ENCODE results near the gene MSRB3.
"Not testable (repeated sequence)": the region's sequence is repeated elsewhere in the genome, so short reads cannot be mapped to it uniquely, and the experiment has no call there.

MSRB3 gene

GRCh38 chr12:65282840-65283239, 4.4 kb downstream of the MSRB3 start:
- ChIA-PET POLR2A (no interaction called here), CTCF (interaction anchor here (1.0 kb wide), 1 partner anchor 392 kb away, joined by 4 read pairs; no protein-coding TSS in a partner anchor)
- DNase-seq (ENCODE audit: extremely low spot score): no peak
- no peak for TF ChIP-seq CTCF (IDR thresholded peaks at IDR 0.05; ENCODE audit: control extremely low read depth, extremely low read depth, low read depth, missing control alignments)

- POLR2A ChIA-PET; DNase-seq (ENCODE audit: extremely low spot score); CTCF ChIA-PET: not testable (repeated sequence)
Measured at GRCh38 chr12:65285532-65285931, 7.0 kb downstream of the MSRB3 start.

- CTCF ChIA-PET: interaction anchor here (1.2 kb wide), 1 partner anchor 19 kb away, joined by 3 read pairs; no protein-coding TSS in a partner anchor
- no peak for TF ChIP-seq CTCF (IDR thresholded peaks at IDR 0.05; ENCODE audit: control extremely low read depth, extremely low read depth, low read depth, missing control alignments)
- POLR2A ChIA-PET: no interaction called here
- no peak for DNase-seq (ENCODE audit: extremely low spot score)
Measured at GRCh38 chr12:65287426-65287825, 8.9 kb downstream of the MSRB3 start.

GRCh38 chr12:65292241-65292640, 13.8 kb downstream of the MSRB3 start:
- POLR2A ChIA-PET: no interaction called here
- CTCF ChIA-PET: interaction anchor here (1.2 to 2.1 kb wide), 2 partner anchors 14 to 16 kb away, joined by 4 to 9 read pairs; no protein-coding TSS in a partner anchor

GRCh38 chr12:65293735-65294134, 15.3 kb downstream of the MSRB3 start:
- CTCF ChIA-PET: interaction anchor here (2.1 kb wide), 1 partner anchor 12 kb away, joined by 9 read pairs; no protein-coding TSS in a partner anchor
- TF ChIP-seq CTCF (IDR thresholded peaks at IDR 0.05; ENCODE audit: control extremely low read depth, extremely low read depth, low read depth, missing control alignments): no peak
- no peak for DNase-seq (ENCODE audit: extremely low spot score)
- POLR2A ChIA-PET: no interaction called here

More at GRCh38 chr12:65292241-65292640, 13.8 kb downstream of the MSRB3 start:
- no peak for DNase-seq (ENCODE audit: extremely low spot score)
- no peak for TF ChIP-seq CTCF (IDR thresholded peaks at IDR 0.05; ENCODE audit: control extremely low read depth, extremely low read depth, low read depth, missing control alignments)

GRCh38 chr12:65294641-65295262, 16.3 kb downstream of the MSRB3 start:
- ChIA-PET POLR2A (no interaction called here), CTCF (interaction anchor here (2.1 kb wide), 1 partner anchor 11 kb away, joined by 9 read pairs; no protein-coding TSS in a partner anchor)
- no peak for DNase-seq (ENCODE audit: extremely low spot score)
- TF ChIP-seq CTCF (IDR thresholded peaks at IDR 0.05; ENCODE audit: control extremely low read depth, extremely low read depth, low read depth, missing control alignments): no peak

- CTCF ChIA-PET: no interaction called here
Measured at GRCh38 chr12:65296508-65297265, 18.2 kb downstream of the MSRB3 start.

More at GRCh38 chr12:65296508-65297265, 18.2 kb downstream of the MSRB3 start:
- no peak for TF ChIP-seq CTCF (IDR thresholded peaks at IDR 0.05; ENCODE audit: control extremely low read depth, extremely low read depth, low read depth, missing control alignments)
- DNase-seq (ENCODE audit: extremely low spot score): no peak
- POLR2A ChIA-PET: no interaction called here

All from GM10248 (cell line).